CD14-positive monocyte (primary cell): ENCODE data around the gene YIF1B. TPM values are rescaled to one million over a fixed set of nuclear protein-coding genes. Genes with fewer than 3 reads are reported as not detected.
A peak's percentile ranks its signal among the peaks of the same experiment; 100 is the strongest.

Source experiments
- DNase-seq, 3 donors: peaks; one replicate each; pipeline ENCODE4 v3.0.0-alpha.2; 2011 to 2022
- H2AFZ ChIP-seq: 2 replicates; pipeline ENCODE4 v1.6.0; 2012; ENCODE audit warnings: mild to moderate bottlenecking, low read depth, low read length, inconsistent platforms; ENCODE audit not compliant: insufficient read depth, poor library complexity, severe bottlenecking
- H3K27ac ChIP-seq, 2 donors: 1 replicate in 1 of 2; 2 replicates in 1 of 2; pipeline ENCODE4 v1.5.1; 2012 to 2013; ENCODE audit warnings: low read length in 2 of 2, control low read depth in 1 of 2, inconsistent platforms in 1 of 2, low read depth in 1 of 2, mild to moderate bottlenecking in 1 of 2
- H3K27me3 ChIP-seq, 2 donors: one replicate each; pipeline versions ENCODE4 v1.6.0 to v1.6.1; 2011 to 2013; ENCODE audit warnings: low read length in 2 of 2; ENCODE audit not compliant: control insufficient read depth in 2 of 2, insufficient read depth in 2 of 2
- H3K36me3 ChIP-seq, 2 donors: replicated peaks in 1 of 2; 1 replicate in 1 of 2; 2 replicates in 1 of 2; pipeline versions ENCODE4 v1.5.1 to v1.6.1; 2012 to 2013; ENCODE audit warnings: low read length in 2 of 2, control low read depth in 1 of 2, inconsistent platforms in 1 of 2, mild to moderate bottlenecking in 1 of 2; ENCODE audit not compliant: insufficient read depth in 2 of 2, control insufficient read depth in 1 of 2
- H3K4me1 ChIP-seq, 2 donors: 1 replicate in 1 of 2; 2 replicates in 1 of 2; pipeline versions ENCODE4 v1.5.1 to v1.6.1; 2012 to 2013; ENCODE audit warnings: low read length in 2 of 2, control low read depth in 1 of 2, inconsistent platforms in 1 of 2, mild to moderate bottlenecking in 1 of 2, moderate library complexity in 1 of 2; ENCODE audit not compliant: insufficient read depth in 2 of 2, control insufficient read depth in 1 of 2
- H3K4me2 ChIP-seq: replicated peaks from 2 replicates; pipeline ENCODE3; 2012; ENCODE audit warnings: low read length, moderate library complexity, mild to moderate bottlenecking; ENCODE audit not compliant: poor library complexity, severe bottlenecking; ENCODE audit errors: extremely low read depth
- H3K4me3 ChIP-seq, 3 experiments: fragments of 200-600 bp in 1 of 3; sonication (generic) in 1 of 3; replicated peaks in 1 of 3; 1 replicate in 2 of 3; 2 replicates in 1 of 3; pipeline ENCODE4 v1.5.1; 2011 to 2013; ENCODE audit warnings: low read length in 3 of 3, mild to moderate bottlenecking in 3 of 3, control low read depth in 2 of 3, low read depth in 2 of 3, inconsistent platforms in 1 of 3, moderate library complexity in 1 of 3
- H3K79me2 ChIP-seq: 2 replicates; pipeline ENCODE4 v1.6.0; 2012; ENCODE audit warnings: mild to moderate bottlenecking, control low read depth, inconsistent platforms, low read length, moderate library complexity; ENCODE audit not compliant: insufficient read depth
- H3K9ac ChIP-seq: 2 replicates; pipeline ENCODE4 v1.6.0; 2017; ENCODE audit warnings: low read length, mild to moderate bottlenecking; ENCODE audit not compliant: insufficient read depth, poor library complexity, severe bottlenecking
- H3K9me3 ChIP-seq, 2 donors: replicated peaks in 1 of 2; 1 replicate in 1 of 2; 2 replicates in 1 of 2; pipeline versions ENCODE4 v1.5.1 to v1.6.1; 2012 to 2013; ENCODE audit warnings: low read length in 2 of 2, control low read depth in 1 of 2; ENCODE audit not compliant: control insufficient read depth in 1 of 2, insufficient read depth in 1 of 2
- H4K20me1 ChIP-seq: 2 replicates; pipeline ENCODE4 v1.6.0; 2012; ENCODE audit warnings: mild to moderate bottlenecking, low read length, control low read depth, moderate library complexity; ENCODE audit not compliant: insufficient read depth
- H3K27ac Mint-ChIP-seq, 7 donors: one replicate each; pipeline ENCODE4 v1.8.0; 2020; ENCODE audit warnings: mild to moderate bottlenecking in 7 of 7, mixed read lengths in 7 of 7, moderate library complexity in 6 of 7, inconsistent platforms in 2 of 7
- H3K27me3 Mint-ChIP-seq, 3 donors: one replicate each; pipeline ENCODE4 v1.8.0; 2021 to 2022; ENCODE audit warnings: low read depth in 3 of 3, mild to moderate bottlenecking in 3 of 3, mixed read lengths in 3 of 3, moderate library complexity in 3 of 3, inconsistent platforms in 1 of 3
- H3K36me3 Mint-ChIP-seq, 2 donors: one replicate each; pipeline ENCODE4 v1.8.0; 2020; ENCODE audit warnings: mixed read lengths in 2 of 2, inconsistent platforms in 1 of 2, mild to moderate bottlenecking in 1 of 2
- H3K4me1 Mint-ChIP-seq: one replicate; pipeline ENCODE4 v1.8.0; 2020; ENCODE audit warnings: mild to moderate bottlenecking, mixed read lengths
- H3K4me3 Mint-ChIP-seq, 2 donors: one replicate each; pipeline ENCODE4 v1.8.0; 2020; ENCODE audit warnings: mild to moderate bottlenecking in 2 of 2, mixed read lengths in 2 of 2, moderate library complexity in 1 of 2
- H3K9me3 Mint-ChIP-seq, 7 donors: one replicate each; pipeline ENCODE4 v1.8.0; 2020 to 2022; ENCODE audit warnings: mixed read lengths in 7 of 7, mild to moderate bottlenecking in 6 of 7, moderate library complexity in 6 of 7, inconsistent platforms in 2 of 7
- WGBS: methylation state at CpG from one replicate; pipeline ENCODE4 v1.1.5; 2013; ENCODE audit warnings: missing lambda C conversion rate; ENCODE audit not compliant: insufficient coverage; 5-methylcytosine and 5-hydroxymethylcytosine counted together
- intact Hi-C, 2 donors: fragments of 100-400 bp; cut with micrococcal nuclease; formaldehyde crosslinking; loops; one replicate each; pipeline versions ENCODE4 v1.15.0 to v1.15.1; 2023
- polyA plus RNA-seq, 3 donors: library from polyadenylated mRNA; depleted of rRNA in 1 of 3; unstranded in 2 of 3; stranded (reverse) in 1 of 3; fragments of 300-500 nt in 2 of 3; fragments of >200 nt in 1 of 3; fragmentation: Illumina TruSeq in 2 of 3; gene quantifications; 1 replicate in 2 of 3; 2 replicates in 1 of 3; pipeline ENCODE4 v1.2.3, GENCODE V29; 2012 to 2021
- TF ChIP-seq, protein P1 (sequence below): fragments of 200-600 bp; IDR thresholded peaks from one replicate; pipeline ENCODE4 v1.8.0; 2022; ENCODE audit warnings: antibody characterized with exemption, mild to moderate bottlenecking

YIF1B gene
- polyA plus RNA-seq, 3 donors = 79.4 to 90.5 (median 86.1) TPM

DNA sequence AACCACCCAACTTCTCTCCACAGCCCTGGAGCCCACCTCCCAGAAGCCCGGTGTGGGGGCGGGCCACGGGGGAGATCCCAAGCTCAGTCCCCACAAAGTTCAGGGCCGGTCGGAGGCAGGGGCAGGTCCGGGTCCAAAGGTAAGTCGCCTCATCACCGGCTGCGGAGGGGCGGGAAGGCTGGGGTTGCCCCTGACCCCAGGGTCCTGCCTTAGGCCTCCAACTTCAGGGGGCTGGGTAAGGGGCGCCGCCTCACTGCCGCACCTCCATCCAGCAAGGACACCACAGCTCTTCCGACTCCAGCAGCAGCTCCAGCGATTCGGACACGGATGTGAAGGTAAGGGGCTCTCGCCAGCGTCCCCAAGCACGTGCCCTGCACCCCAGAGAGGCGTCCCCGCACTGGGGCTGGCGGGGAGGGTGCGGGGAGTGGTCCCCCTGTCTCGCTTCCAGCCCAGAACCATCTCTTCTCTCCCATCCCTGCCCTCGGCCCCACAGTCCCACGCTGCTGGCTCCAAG, 11.3 kb downstream of the YIF1B start:
- H3K9me3 Mint-ChIP-seq = peaks cover 0 to 3% (median 0%) of the 10 kb centered on the region in 7 donors
- Histone ChIP-seq H3K9me3 (no peaks in the 10 kb centered on the region), H3K27ac (no peak overlapping the region), H2AFZ (no peak overlapping the region), H3K4me3 (no peak overlapping the region), H3K79me2 (no peaks in the 10 kb centered on the region), H3K9ac (peak overlapping the region; percentile 40), H3K4me1 (peaks cover 23 to 31% of the 10 kb centered on the region in 2 donors), H4K20me1 (no peaks in the 10 kb centered on the region), H3K4me2 (peak overlapping the region; percentile 54), H3K36me3 (peaks cover 16 to 21% of the 10 kb centered on the region in 2 donors), H3K27me3 (no peaks in the 10 kb centered on the region)
- peaks cover 27 to 39% of the 10 kb centered on the region in 2 donors for H3K36me3 Mint-ChIP-seq
- intact Hi-C loops = no loop called here
- peaks cover 26% of the 10 kb centered on the region for H3K4me1 Mint-ChIP-seq
- H3K27me3 Mint-ChIP-seq = peaks cover 4 to 12% (median 8%) of the 10 kb centered on the region in 3 donors
- no peak overlapping the region for H3K27ac Mint-ChIP-seq
- DNase-seq = no peak
- 87% methylated on average over 20 of the region's 27 CpGs for WGBS
- TF ChIP-seq, protein P1, sequence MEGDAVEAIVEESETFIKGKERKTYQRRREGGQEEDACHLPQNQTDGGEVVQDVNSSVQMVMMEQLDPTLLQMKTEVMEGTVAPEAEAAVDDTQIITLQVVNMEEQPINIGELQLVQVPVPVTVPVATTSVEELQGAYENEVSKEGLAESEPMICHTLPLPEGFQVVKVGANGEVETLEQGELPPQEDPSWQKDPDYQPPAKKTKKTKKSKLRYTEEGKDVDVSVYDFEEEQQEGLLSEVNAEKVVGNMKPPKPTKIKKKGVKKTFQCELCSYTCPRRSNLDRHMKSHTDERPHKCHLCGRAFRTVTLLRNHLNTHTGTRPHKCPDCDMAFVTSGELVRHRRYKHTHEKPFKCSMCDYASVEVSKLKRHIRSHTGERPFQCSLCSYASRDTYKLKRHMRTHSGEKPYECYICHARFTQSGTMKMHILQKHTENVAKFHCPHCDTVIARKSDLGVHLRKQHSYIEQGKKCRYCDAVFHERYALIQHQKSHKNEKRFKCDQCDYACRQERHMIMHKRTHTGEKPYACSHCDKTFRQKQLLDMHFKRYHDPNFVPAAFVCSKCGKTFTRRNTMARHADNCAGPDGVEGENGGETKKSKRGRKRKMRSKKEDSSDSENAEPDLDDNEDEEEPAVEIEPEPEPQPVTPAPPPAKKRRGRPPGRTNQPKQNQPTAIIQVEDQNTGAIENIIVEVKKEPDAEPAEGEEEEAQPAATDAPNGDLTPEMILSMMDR = no peak
- H3K4me3 Mint-ChIP-seq = no peak overlapping the region

DNA sequence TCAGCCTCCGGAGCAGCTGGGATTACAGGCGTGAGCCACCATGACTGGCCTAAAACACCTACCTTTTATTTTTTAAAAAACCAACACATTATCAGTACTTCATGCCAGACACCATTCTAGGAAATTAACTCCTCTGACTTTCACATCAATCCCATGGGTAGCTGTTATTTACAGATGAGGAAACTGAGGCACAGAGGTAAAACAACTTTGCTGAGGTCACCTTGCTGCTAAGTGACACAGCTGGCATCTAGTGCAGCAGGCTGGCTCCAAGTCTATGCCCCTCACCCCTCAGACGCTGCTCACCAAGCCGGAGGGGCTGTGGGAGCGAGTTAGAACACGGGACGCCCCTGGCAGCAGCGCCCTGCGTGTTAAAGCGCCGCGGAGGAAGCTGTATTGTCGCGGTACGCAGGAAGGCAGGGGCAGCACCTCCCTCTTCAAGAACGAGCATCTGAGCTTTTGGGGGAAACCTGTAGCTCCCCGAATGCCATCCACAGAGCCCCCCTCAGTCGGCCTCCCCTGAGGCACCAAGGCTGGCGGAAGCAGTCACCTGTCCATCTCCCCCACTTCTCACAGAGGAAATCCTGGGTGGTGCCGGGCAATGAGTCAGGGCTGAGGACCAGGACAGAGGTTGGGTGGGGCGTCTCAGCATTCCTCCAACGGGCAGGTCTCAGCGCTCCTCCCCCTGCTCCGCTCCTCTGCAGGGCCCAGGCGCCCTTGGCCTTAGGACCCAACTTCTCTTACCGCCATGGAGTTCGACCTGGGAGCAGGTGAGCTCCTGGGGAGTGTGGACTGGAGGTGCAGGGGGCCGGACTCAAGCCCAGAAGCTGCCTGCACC, 12.0 kb downstream of the YIF1B start, which contains the start of gene C19orf33:
C19orf33 (plus strand) TSS at position 735 of the 835 bp plus-strand sequence; CDS start at position 746, 11 bp downstream.
- TF ChIP-seq, protein P1 = no peak
- Mint-ChIP-seq H3K4me3 (peak within 1 kb of the TSS; percentile 65 to 69), H3K27me3 (peaks cover 6 to 14% (median 9%) of the 10 kb centered on the region in 3 donors), H3K27ac (peak within 1 kb of the TSS in 1 of 7 donors; percentile 13), H3K36me3 (peaks cover 25 to 38% of the 10 kb centered on the region in 2 donors), H3K9me3 (peaks cover 0 to 3% (median 0%) of the 10 kb centered on the region in 7 donors), H3K4me1 (peaks cover 20% of the 10 kb centered on the region)
- peaks cover 16 to 24% of the 10 kb centered on the region in 2 donors for H3K4me1 ChIP-seq
- H3K9me3 ChIP-seq = no peaks in the 10 kb centered on the region
- H3K4me3 ChIP-seq = peak within 1 kb of the TSS in 1 of 3 experiments; percentile 51
- H3K9ac ChIP-seq = peak within 1 kb of the TSS; percentile 40
- H2AFZ ChIP-seq = peak within 1 kb of the TSS; percentile 59
- no peaks in the 10 kb centered on the region for H3K27me3 ChIP-seq
- no peak for DNase-seq
- H3K4me2 ChIP-seq = peak within 1 kb of the TSS; percentile 54
- WGBS = 20% methylated on average over 21 of the region's 28 CpGs
- H4K20me1 ChIP-seq = no peaks in the 10 kb centered on the region
- H3K36me3 ChIP-seq = peaks cover 14 to 21% of the 10 kb centered on the region in 2 donors
- intact Hi-C loops = no loop called here
- H3K27ac ChIP-seq = no peak within 1 kb of the TSS
- H3K79me2 ChIP-seq = no peaks in the 10 kb centered on the region
